ENCODE measurements around the gene QRFPR. TPM values are rescaled to one million over a fixed set of nuclear protein-coding genes. Genes with fewer than 3 reads are reported as not detected.

The QRFPR gene
- total and polyA plus RNA-seq, 4 donors, result not detected

DNA sequence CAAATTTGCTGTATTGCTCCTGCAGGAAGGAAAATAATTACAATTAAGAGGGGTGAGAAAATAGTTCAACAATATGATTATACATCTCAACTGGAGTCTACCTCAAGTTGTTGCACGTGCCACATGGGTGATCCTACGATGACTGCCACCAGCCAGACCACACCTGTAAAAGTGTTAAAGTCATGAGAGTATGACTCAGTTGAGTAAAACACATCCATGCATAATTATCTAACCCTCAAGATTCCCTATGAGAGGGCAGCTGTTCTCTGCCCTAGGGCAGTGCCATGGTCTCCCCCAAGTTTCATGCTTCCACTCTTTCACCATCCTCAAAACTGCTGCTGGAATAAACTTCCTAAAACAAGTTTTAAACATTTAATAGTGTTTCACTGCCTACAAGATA is 44.1 kb downstream of the QRFPR start:
- no peak for TF ChIP-seq RAD21 (IDR thresholded peaks at IDR 0.05)
- no peak for TF ChIP-seq FOXA1 (IDR thresholded peaks at IDR 0.05)
- TF ChIP-seq CTCF (IDR thresholded peaks at IDR 0.05; ENCODE audit: low read depth, low read length, missing input control), result no peak
- TF ChIP-seq HNF4G (IDR thresholded peaks at IDR 0.05), result no peak
- no peak for TF ChIP-seq GABPA (IDR thresholded peaks at IDR 0.05 in 1 of 2, conservative IDR thresholded peaks at IDR 0.05 in 1 of 2)
- TF ChIP-seq, protein P1, sequence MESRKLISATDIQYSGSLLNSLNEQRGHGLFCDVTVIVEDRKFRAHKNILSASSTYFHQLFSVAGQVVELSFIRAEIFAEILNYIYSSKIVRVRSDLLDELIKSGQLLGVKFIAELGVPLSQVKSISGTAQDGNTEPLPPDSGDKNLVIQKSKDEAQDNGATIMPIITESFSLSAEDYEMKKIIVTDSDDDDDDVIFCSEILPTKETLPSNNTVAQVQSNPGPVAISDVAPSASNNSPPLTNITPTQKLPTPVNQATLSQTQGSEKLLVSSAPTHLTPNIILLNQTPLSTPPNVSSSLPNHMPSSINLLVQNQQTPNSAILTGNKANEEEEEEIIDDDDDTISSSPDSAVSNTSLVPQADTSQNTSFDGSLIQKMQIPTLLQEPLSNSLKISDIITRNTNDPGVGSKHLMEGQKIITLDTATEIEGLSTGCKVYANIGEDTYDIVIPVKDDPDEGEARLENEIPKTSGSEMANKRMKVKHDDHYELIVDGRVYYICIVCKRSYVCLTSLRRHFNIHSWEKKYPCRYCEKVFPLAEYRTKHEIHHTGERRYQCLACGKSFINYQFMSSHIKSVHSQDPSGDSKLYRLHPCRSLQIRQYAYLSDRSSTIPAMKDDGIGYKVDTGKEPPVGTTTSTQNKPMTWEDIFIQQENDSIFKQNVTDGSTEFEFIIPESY (IDR thresholded peaks at IDR 0.05), result no peak
- no peak for TF ChIP-seq RXRA (IDR thresholded peaks at IDR 0.05)
- TF ChIP-seq, protein P2, sequence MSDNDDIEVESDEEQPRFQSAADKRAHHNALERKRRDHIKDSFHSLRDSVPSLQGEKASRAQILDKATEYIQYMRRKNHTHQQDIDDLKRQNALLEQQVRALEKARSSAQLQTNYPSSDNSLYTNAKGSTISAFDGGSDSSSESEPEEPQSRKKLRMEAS (IDR thresholded peaks at IDR 0.05), result no peak
- no peak for TF ChIP-seq EGR1 (IDR thresholded peaks at IDR 0.05; ENCODE audit: low read depth in 2 of 2)
- no peak for TF ChIP-seq FOXA2 (IDR thresholded peaks at IDR 0.05)
- no peak for TF ChIP-seq JUND (IDR thresholded peaks at IDR 0.05)
- Histone ChIP-seq H3K9ac (ENCODE audit: low read depth in 1 of 2, low read length in 2 of 2) (no peak overlapping the region), H3K27ac (ENCODE audit: low read depth in 1 of 2, low read length in 2 of 2) (no peak overlapping the region), H3K27me3 (ENCODE audit: control insufficient read depth in 4 of 4, insufficient read depth in 4 of 4, low read length in 3 of 4) (peaks cover 0 to 3% (median 0%) of the 10 kb centered on the region in 4 donors), H3K9me3 (ENCODE audit: control insufficient read depth in 4 of 4, low read length in 3 of 4) (no peaks in the 10 kb centered on the region), H3K4me1 (ENCODE audit: control insufficient read depth in 4 of 4, insufficient read depth in 4 of 4, low read length in 3 of 4) (no peaks in the 10 kb centered on the region), H3K36me3 (ENCODE audit: control insufficient read depth in 4 of 4, insufficient read depth in 3 of 4, low read depth in 1 of 4, low read length in 3 of 4) (no peaks in the 10 kb centered on the region), H3K4me3 (ENCODE audit: low read depth in 1 of 3, low read length in 3 of 3) (no peak overlapping the region)
- no peak for DNase-seq (ENCODE audit: low spot score)
- WGBS, result 88% methylated on average over 2 of the region's 2 CpGs

DNA sequence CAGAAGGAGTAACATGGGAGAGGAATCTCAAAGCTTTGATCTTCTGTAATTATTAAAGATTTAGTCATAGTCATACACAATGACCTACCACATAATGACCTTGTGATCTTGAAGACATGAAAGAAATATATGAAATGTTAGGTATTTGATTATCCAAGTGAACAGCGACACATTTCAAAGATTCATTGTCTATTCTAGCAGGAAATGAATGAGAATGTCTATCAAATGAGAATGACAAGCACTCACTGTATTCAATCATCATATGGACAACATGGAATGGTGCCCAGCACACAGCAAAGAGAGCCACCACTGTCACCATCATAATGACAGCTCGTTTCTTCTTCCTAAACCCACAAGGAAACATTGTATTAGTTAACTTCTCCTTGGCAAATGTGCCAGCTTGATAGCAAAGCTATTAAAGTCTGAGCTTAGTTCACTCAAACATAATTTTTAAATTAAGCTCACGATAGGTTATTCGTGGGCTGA is 50.6 kb downstream of the QRFPR start:
- Histone ChIP-seq H3K9me3 (ENCODE audit: control insufficient read depth in 4 of 4, low read length in 3 of 4) (no peaks in the 10 kb centered on the region), H3K36me3 (ENCODE audit: control insufficient read depth in 4 of 4, insufficient read depth in 3 of 4, low read depth in 1 of 4, low read length in 3 of 4) (no peaks in the 10 kb centered on the region), H3K27me3 (ENCODE audit: control insufficient read depth in 4 of 4, insufficient read depth in 4 of 4, low read length in 3 of 4) (peaks cover 0 to 6% (median 0%) of the 10 kb centered on the region in 4 donors), H3K27ac (ENCODE audit: low read depth in 1 of 2, low read length in 2 of 2) (no peak overlapping the region), H3K4me1 (ENCODE audit: control insufficient read depth in 4 of 4, insufficient read depth in 4 of 4, low read length in 3 of 4) (no peaks in the 10 kb centered on the region), H3K9ac (ENCODE audit: low read depth in 1 of 2, low read length in 2 of 2) (no peak overlapping the region), H3K4me3 (ENCODE audit: low read depth in 1 of 3, low read length in 3 of 3) (no peak overlapping the region)
- TF ChIP-seq CTCF (IDR thresholded peaks at IDR 0.05; ENCODE audit: low read depth, low read length, missing input control), result no peak
- TF ChIP-seq, protein P3, sequence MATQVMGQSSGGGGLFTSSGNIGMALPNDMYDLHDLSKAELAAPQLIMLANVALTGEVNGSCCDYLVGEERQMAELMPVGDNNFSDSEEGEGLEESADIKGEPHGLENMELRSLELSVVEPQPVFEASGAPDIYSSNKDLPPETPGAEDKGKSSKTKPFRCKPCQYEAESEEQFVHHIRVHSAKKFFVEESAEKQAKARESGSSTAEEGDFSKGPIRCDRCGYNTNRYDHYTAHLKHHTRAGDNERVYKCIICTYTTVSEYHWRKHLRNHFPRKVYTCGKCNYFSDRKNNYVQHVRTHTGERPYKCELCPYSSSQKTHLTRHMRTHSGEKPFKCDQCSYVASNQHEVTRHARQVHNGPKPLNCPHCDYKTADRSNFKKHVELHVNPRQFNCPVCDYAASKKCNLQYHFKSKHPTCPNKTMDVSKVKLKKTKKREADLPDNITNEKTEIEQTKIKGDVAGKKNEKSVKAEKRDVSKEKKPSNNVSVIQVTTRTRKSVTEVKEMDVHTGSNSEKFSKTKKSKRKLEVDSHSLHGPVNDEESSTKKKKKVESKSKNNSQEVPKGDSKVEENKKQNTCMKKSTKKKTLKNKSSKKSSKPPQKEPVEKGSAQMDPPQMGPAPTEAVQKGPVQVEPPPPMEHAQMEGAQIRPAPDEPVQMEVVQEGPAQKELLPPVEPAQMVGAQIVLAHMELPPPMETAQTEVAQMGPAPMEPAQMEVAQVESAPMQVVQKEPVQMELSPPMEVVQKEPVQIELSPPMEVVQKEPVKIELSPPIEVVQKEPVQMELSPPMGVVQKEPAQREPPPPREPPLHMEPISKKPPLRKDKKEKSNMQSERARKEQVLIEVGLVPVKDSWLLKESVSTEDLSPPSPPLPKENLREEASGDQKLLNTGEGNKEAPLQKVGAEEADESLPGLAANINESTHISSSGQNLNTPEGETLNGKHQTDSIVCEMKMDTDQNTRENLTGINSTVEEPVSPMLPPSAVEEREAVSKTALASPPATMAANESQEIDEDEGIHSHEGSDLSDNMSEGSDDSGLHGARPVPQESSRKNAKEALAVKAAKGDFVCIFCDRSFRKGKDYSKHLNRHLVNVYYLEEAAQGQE (IDR thresholded peaks at IDR 0.05), result no peak
- no peak for TF ChIP-seq HNF4A (conservative IDR thresholded peaks at IDR 0.05)
- no peak for TF ChIP-seq FOXA2 (IDR thresholded peaks at IDR 0.05)
- no peak for TF ChIP-seq RAD21 (IDR thresholded peaks at IDR 0.05)
- no peak for TF ChIP-seq HNF4G (IDR thresholded peaks at IDR 0.05)
- no peak for TF ChIP-seq JUND (IDR thresholded peaks at IDR 0.05)
- TF ChIP-seq, protein P1 (IDR thresholded peaks at IDR 0.05), result no peak
- no peak for TF ChIP-seq SP1 (IDR thresholded peaks at IDR 0.05)
- TF ChIP-seq, protein P2 (IDR thresholded peaks at IDR 0.05), result no peak
- WGBS, result 75% methylated on average over 4 of the region's 4 CpGs
- no peak for DNase-seq (ENCODE audit: low spot score)
